ENCODE measurements around the gene SLC25A26. TPM values are rescaled to one million over a fixed set of nuclear protein-coding genes. Genes with fewer than 3 reads are reported as not detected.

SLC25A26 gene
- total RNA-seq, 1 donor from 2014 or later, result 17.7 TPM

DNA sequence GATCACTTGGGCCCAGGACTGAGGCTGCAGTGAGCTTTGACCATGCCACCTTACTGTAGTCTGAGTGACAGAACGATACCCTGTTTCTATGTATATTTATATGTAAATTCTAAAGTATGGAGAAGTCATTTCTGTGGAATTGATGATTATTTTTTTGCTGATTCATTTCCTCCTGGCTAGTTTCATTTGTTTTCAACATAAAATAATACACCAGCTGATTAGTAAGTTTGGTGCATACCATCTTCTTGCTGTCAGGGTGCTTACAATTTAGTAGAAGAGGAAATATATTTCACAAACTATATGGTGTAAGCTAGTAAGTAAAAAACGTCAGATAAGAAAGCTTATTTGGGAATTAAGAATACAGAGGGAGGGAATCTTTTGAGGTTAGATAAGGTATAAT is 36.0 kb downstream of the SLC25A26 start:
- Mint-ChIP-seq H3K27me3 (ENCODE audit: unreplicated experiment) (no peaks in the 10 kb centered on the region), H3K9me3 (ENCODE audit: unreplicated experiment) (no peaks in the 10 kb centered on the region), H3K4me3 (ENCODE audit: unreplicated experiment) (no peak overlapping the region), H3K36me3 (ENCODE audit: unreplicated experiment) (peaks cover 5% of the 10 kb centered on the region), H3K4me1 (ENCODE audit: unreplicated experiment) (peaks cover 21% of the 10 kb centered on the region), H3K27ac (ENCODE audit: unreplicated experiment) (no peak overlapping the region)
- TF ChIP-seq, protein P1, sequence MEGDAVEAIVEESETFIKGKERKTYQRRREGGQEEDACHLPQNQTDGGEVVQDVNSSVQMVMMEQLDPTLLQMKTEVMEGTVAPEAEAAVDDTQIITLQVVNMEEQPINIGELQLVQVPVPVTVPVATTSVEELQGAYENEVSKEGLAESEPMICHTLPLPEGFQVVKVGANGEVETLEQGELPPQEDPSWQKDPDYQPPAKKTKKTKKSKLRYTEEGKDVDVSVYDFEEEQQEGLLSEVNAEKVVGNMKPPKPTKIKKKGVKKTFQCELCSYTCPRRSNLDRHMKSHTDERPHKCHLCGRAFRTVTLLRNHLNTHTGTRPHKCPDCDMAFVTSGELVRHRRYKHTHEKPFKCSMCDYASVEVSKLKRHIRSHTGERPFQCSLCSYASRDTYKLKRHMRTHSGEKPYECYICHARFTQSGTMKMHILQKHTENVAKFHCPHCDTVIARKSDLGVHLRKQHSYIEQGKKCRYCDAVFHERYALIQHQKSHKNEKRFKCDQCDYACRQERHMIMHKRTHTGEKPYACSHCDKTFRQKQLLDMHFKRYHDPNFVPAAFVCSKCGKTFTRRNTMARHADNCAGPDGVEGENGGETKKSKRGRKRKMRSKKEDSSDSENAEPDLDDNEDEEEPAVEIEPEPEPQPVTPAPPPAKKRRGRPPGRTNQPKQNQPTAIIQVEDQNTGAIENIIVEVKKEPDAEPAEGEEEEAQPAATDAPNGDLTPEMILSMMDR (IDR thresholded peaks at IDR 0.05), result no peak
- DNase-seq (ENCODE audit: extremely low spot score, unreplicated experiment), result no peak

DNA sequence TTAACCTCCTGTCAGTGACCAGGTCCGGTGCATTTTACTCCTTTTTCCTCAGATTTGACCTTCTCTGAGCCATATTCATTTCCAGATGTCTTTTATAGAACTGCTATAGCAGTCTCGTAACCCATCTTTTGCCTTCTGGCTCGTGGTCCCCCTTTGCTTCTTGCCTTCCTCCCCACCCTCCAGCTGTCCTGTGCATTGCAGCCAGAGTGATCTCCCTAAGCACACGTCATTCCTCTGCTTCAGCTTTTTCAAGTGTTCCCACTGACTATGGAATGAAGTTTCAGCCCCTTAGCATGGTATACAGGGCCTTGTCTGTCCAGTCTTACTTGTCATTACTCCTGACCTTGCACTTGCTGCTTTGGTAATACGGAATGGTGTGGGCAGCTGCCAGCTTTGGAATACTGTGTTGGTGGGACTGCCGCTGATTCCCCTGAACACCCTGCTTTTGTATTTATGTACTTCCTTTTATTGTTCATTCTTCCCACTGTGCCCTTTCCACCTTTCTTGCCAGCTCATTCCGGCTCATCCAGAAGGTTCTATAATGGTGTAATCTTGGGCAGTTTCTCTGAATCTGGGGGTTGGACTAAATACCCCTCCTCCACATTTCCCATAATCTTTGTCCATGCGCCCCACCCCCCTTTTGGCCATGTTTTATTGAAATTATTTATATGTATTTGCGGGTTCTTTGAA is 38.9 kb downstream of the SLC25A26 start:
- Mint-ChIP-seq H3K27me3 (ENCODE audit: unreplicated experiment) (no peaks in the 10 kb centered on the region), H3K36me3 (ENCODE audit: unreplicated experiment) (peaks cover 8% of the 10 kb centered on the region), H3K4me3 (ENCODE audit: unreplicated experiment) (no peak overlapping the region), H3K9me3 (ENCODE audit: unreplicated experiment) (no peaks in the 10 kb centered on the region), H3K4me1 (ENCODE audit: unreplicated experiment) (peaks cover 21% of the 10 kb centered on the region), H3K27ac (ENCODE audit: unreplicated experiment) (no peak overlapping the region)
- TF ChIP-seq, protein P1 (IDR thresholded peaks at IDR 0.05), result no peak
- no peak for DNase-seq (ENCODE audit: extremely low spot score, unreplicated experiment)

DNA sequence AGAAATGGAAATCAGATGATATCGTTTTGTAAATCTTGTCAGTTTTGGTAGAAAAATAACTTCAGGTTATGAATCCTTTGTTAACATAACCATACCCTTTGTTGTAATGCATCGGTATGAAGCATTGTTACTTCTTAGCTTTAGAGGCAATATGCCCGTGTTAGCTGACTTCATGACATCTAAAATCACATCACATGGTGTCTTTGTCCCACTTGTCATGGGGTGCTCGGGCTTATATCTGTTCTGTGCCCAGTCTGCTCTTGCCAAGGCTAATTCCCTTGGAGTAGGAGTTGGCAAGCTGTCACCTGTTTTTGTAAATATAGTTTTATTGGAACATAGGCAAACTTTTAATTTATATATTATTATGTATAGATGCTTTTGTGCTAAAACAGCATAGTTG is 39.6 kb downstream of the SLC25A26 start:
- no peak for DNase-seq (ENCODE audit: extremely low spot score, unreplicated experiment)

DNA sequence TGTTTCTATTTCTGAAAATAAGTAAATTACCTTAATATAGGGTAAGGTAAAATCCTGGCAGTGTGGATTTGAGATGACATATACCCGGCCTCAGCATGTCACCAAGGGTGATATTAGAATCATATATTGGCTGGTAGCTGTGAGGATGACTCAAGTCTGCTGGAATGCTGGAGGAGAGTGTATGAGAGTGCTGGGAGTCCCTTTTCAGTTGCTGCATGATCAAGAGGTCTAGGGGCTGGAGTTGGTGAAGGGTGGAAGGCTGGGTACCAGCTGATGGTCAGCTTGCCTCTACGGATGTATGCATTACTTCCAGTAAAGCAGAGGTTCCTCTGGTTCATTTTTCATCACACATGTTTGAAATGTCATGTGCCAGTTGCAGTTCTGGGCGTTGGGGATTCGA is 40.6 kb downstream of the SLC25A26 start:
- Mint-ChIP-seq H3K27me3 (ENCODE audit: unreplicated experiment) (no peaks in the 10 kb centered on the region), H3K36me3 (ENCODE audit: unreplicated experiment) (peaks cover 9% of the 10 kb centered on the region), H3K4me1 (ENCODE audit: unreplicated experiment) (peaks cover 13% of the 10 kb centered on the region), H3K9me3 (ENCODE audit: unreplicated experiment) (no peaks in the 10 kb centered on the region), H3K4me3 (ENCODE audit: unreplicated experiment) (no peak overlapping the region), H3K27ac (ENCODE audit: unreplicated experiment) (no peak overlapping the region)
- DNase-seq (ENCODE audit: extremely low spot score, unreplicated experiment), result no peak
- TF ChIP-seq, protein P1 (IDR thresholded peaks at IDR 0.05), result no peak

More for the DNA sequence above, 39.6 kb downstream of the SLC25A26 start:
- Mint-ChIP-seq H3K27ac (ENCODE audit: unreplicated experiment) (no peak overlapping the region), H3K9me3 (ENCODE audit: unreplicated experiment) (no peaks in the 10 kb centered on the region), H3K4me3 (ENCODE audit: unreplicated experiment) (no peak overlapping the region), H3K4me1 (ENCODE audit: unreplicated experiment) (peaks cover 16% of the 10 kb centered on the region), H3K36me3 (ENCODE audit: unreplicated experiment) (peaks cover 9% of the 10 kb centered on the region), H3K27me3 (ENCODE audit: unreplicated experiment) (no peaks in the 10 kb centered on the region)
- TF ChIP-seq, protein P1 (IDR thresholded peaks at IDR 0.05), result no peak

DNA sequence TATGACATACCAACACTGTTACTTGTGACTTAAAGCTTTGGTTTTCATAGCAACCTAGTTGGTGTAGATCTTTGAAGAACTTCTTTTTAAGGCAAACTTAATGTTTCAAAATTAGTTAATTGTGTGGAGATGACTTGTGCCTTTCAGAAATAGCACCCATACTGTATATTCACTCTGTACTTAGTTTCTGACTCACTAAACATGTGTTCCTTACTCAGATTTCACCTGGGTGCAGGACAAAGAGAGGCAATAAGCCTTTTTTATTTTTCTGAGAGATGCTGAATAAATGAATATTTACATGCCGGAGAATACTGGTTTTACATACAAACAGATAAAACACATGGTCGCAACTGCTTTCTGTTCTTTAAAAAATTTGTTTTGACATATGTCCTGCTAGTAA is 44.8 kb downstream of the SLC25A26 start:
- TF ChIP-seq, protein P1 (IDR thresholded peaks at IDR 0.05), result no peak
- H3K4me3 Mint-ChIP-seq (ENCODE audit: unreplicated experiment), result no peak overlapping the region
- DNase-seq (ENCODE audit: extremely low spot score, unreplicated experiment), result no peak
- H3K27me3 Mint-ChIP-seq (ENCODE audit: unreplicated experiment), result no peaks in the 10 kb centered on the region
- H3K36me3 Mint-ChIP-seq (ENCODE audit: unreplicated experiment), result peaks cover 7% of the 10 kb centered on the region
- H3K9me3 Mint-ChIP-seq (ENCODE audit: unreplicated experiment), result no peaks in the 10 kb centered on the region
- H3K27ac Mint-ChIP-seq (ENCODE audit: unreplicated experiment), result no peak overlapping the region
- H3K4me1 Mint-ChIP-seq (ENCODE audit: unreplicated experiment), result peaks cover 45% of the 10 kb centered on the region

Measured in osteocyte (in vitro differentiated cells).